WI38 (cell line): ENCODE results near the gene OR52M1.

Experiments used
- H3K4me3 ChIP-seq: 2 replicates; pipeline ENCODE4 v1.5.1; 2011; ENCODE audit warnings: low read depth, mild to moderate bottlenecking, control low read depth, low read length
- CTCF ChIP-seq: IDR thresholded peaks from 2 replicates; pipeline ENCODE4 v1.5.1; 2012; ENCODE audit warnings: low read depth, mild to moderate bottlenecking, control low read depth, low read length

Gene OR52M1

GRCh38 chr11:4569075-4569474, 24.1 kb downstream of the OR52M1 start:
- no peak overlapping the region for H3K4me3 ChIP-seq
- TF ChIP-seq CTCF = no peak

GRCh38 chr11:4576880-4577279, 31.9 kb downstream of the OR52M1 start:
- H3K4me3 ChIP-seq = no peak overlapping the region
- TF ChIP-seq CTCF = no peak

- H3K4me3 ChIP-seq = no peak overlapping the region
- no peak for TF ChIP-seq CTCF
Measured at GRCh38 chr11:4577761-4578160, 32.8 kb downstream of the OR52M1 start.

GRCh38 chr11:4578624-4579023, 33.6 kb downstream of the OR52M1 start:
- TF ChIP-seq CTCF = no peak
- no peak overlapping the region for H3K4me3 ChIP-seq

GRCh38 chr11:4580124-4580523, 35.1 kb downstream of the OR52M1 start:
- no peak overlapping the region for H3K4me3 ChIP-seq
- TF ChIP-seq CTCF = no peak

- no peak for TF ChIP-seq CTCF
- H3K4me3 ChIP-seq = no peak within 1 kb of the TSS
Measured at GRCh38 chr11:4581443-4581842, 36.5 kb downstream of the OR52M1 start, which contains the start of gene OR52I2. Gene OR52I2 (plus strand): TSS chr11:4581743.

GRCh38 chr11:4589017-4589416, 44.0 kb downstream of the OR52M1 start:
- no peak overlapping the region for H3K4me3 ChIP-seq
- TF ChIP-seq CTCF = no peak
